ENCODE data around the gene BSN. TPM values are rescaled to one million over a fixed set of nuclear protein-coding genes. Genes with fewer than 3 reads are reported as not detected.

Gene BSN
- total RNA-seq, 1 experiment from 2014 or later = 0.87 TPM

DNA sequence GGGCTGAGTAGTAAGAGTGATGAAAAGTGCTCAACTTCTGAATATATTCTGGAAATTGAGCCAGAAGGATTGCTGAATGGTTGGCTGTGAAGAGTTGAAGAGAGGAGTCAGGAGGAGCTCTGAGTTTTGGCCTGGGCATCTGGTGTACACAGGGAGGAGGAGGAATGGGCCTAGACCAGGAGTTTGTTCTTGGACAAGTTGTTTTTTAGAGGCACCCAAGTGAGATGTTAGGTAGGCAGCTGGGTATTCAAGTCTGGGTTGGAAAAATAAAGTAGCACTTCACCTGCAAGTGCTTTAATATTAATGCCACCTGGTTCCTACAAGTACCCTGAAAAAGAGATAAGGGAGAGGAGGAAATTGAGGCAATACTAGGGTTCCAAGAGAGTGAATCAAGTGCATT, 14.7 kb downstream of the BSN start:
- intact Hi-C loops (cut with micrococcal nuclease; ENCODE audit: unreplicated experiment) (no loop called here), in situ Hi-C loops (cut with HindIII; ENCODE audit: low pct_unique_long_range_greater_than_20kb, low sequenced_read_pairs) (no loop called here)
- ChIA-PET POLR2A (no interaction called here), CTCF (interaction anchor here (0.6 kb wide), 1 partner anchor 31 kb away, joined by 3 read pairs; no protein-coding TSS in a partner anchor)
- DNase-seq (ENCODE audit: low read depth, low spot score) (no peak), ATAC-seq (no peak)
- H3K4me1 ChIP-seq (ENCODE audit: control insufficient read depth, insufficient read depth, low read length) = no peaks in the 10 kb centered on the region
- no peaks in the 10 kb centered on the region for H3K36me3 ChIP-seq (ENCODE audit: control insufficient read depth, insufficient read depth, low read length)
- BruUV-seq (replicated peaks) = no TSS peak
- no peak for TF ChIP-seq POLR2AphosphoS5 (IDR thresholded peaks at IDR 0.05; ENCODE audit: low read depth, low read length)
- TF ChIP-seq, protein P1, sequence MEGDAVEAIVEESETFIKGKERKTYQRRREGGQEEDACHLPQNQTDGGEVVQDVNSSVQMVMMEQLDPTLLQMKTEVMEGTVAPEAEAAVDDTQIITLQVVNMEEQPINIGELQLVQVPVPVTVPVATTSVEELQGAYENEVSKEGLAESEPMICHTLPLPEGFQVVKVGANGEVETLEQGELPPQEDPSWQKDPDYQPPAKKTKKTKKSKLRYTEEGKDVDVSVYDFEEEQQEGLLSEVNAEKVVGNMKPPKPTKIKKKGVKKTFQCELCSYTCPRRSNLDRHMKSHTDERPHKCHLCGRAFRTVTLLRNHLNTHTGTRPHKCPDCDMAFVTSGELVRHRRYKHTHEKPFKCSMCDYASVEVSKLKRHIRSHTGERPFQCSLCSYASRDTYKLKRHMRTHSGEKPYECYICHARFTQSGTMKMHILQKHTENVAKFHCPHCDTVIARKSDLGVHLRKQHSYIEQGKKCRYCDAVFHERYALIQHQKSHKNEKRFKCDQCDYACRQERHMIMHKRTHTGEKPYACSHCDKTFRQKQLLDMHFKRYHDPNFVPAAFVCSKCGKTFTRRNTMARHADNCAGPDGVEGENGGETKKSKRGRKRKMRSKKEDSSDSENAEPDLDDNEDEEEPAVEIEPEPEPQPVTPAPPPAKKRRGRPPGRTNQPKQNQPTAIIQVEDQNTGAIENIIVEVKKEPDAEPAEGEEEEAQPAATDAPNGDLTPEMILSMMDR (IDR thresholded peaks at IDR 0.05) = no peak
- TF ChIP-seq SIN3A (IDR thresholded peaks at IDR 0.05; ENCODE audit: borderline replicate concordance, insufficient read depth, low read depth, low read length) = no peak
- TF ChIP-seq TCF7L2 (IDR thresholded peaks at IDR 0.05; ENCODE audit: low read depth, low read length) = no peak
- TF ChIP-seq, protein P2, sequence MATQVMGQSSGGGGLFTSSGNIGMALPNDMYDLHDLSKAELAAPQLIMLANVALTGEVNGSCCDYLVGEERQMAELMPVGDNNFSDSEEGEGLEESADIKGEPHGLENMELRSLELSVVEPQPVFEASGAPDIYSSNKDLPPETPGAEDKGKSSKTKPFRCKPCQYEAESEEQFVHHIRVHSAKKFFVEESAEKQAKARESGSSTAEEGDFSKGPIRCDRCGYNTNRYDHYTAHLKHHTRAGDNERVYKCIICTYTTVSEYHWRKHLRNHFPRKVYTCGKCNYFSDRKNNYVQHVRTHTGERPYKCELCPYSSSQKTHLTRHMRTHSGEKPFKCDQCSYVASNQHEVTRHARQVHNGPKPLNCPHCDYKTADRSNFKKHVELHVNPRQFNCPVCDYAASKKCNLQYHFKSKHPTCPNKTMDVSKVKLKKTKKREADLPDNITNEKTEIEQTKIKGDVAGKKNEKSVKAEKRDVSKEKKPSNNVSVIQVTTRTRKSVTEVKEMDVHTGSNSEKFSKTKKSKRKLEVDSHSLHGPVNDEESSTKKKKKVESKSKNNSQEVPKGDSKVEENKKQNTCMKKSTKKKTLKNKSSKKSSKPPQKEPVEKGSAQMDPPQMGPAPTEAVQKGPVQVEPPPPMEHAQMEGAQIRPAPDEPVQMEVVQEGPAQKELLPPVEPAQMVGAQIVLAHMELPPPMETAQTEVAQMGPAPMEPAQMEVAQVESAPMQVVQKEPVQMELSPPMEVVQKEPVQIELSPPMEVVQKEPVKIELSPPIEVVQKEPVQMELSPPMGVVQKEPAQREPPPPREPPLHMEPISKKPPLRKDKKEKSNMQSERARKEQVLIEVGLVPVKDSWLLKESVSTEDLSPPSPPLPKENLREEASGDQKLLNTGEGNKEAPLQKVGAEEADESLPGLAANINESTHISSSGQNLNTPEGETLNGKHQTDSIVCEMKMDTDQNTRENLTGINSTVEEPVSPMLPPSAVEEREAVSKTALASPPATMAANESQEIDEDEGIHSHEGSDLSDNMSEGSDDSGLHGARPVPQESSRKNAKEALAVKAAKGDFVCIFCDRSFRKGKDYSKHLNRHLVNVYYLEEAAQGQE (IDR thresholded peaks at IDR 0.05; ENCODE audit: insufficient read depth in 1 of 2, low read depth in 2 of 2, low read length in 1 of 2) = no peak
- no peak overlapping the region for H3K27ac ChIP-seq (ENCODE audit: low read length)
- H3K4me3 ChIP-seq (ENCODE audit: low read depth in 2 of 2, low read length in 2 of 2) = no peak overlapping the region
- no peaks in the 10 kb centered on the region for H3K9me3 ChIP-seq (ENCODE audit: control insufficient read depth, insufficient read depth, low read depth, low read length)
- no peaks in the 10 kb centered on the region for H3K27me3 ChIP-seq (ENCODE audit: control insufficient read depth, insufficient read depth, low read length)

DNA sequence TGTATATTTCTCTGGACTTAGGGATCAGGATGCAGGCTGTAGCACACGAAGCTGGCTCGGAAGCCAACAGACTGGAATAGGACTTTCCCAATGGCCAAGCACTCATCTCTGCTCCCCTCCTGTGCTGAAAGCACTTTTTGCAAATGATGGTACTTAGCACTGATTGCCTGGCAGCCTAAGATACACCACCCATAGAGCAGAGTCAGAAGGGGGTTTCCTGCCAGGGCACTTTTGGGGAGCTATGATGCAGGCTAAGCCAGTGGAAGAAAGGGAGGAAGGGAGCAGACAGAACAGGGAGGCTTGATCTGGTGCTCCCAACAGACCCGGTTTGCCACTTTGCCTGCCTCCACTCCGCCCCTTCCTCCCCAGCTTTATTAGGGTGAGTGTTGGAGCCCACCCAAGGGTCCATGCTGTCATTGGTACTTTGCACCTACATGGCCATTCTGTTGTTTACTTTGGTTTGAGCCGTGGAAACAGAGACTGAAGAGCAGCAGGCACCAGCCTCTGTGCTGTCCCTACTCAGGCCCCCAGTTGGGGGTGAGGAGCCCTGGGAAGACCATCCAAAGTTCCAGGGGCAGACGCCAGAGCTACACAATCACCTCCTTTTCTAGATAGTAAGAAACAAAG, 15.9 kb downstream of the BSN start:
- TF ChIP-seq, protein P2 (IDR thresholded peaks at IDR 0.05; ENCODE audit: insufficient read depth in 1 of 2, low read depth in 2 of 2, low read length in 1 of 2) = no peak
- TF ChIP-seq, protein P1 (IDR thresholded peaks at IDR 0.05) = no peak
- TF ChIP-seq SIN3A (IDR thresholded peaks at IDR 0.05; ENCODE audit: borderline replicate concordance, insufficient read depth, low read depth, low read length) = no peak
- TF ChIP-seq TCF7L2 (IDR thresholded peaks at IDR 0.05; ENCODE audit: low read depth, low read length) = no peak
- no peak for TF ChIP-seq POLR2AphosphoS5 (IDR thresholded peaks at IDR 0.05; ENCODE audit: low read depth, low read length)
- no peak overlapping the region for H3K27ac ChIP-seq (ENCODE audit: low read length)
- ATAC-seq = no peak
- in situ Hi-C loops (cut with HindIII; ENCODE audit: low pct_unique_long_range_greater_than_20kb, low sequenced_read_pairs) (no loop called here), intact Hi-C loops (cut with micrococcal nuclease; ENCODE audit: unreplicated experiment) (no loop called here)
- ChIA-PET CTCF (no interaction called here), POLR2A (no interaction called here)
- H3K27me3 ChIP-seq (ENCODE audit: control insufficient read depth, insufficient read depth, low read length) = no peaks in the 10 kb centered on the region
- H3K4me3 ChIP-seq (ENCODE audit: low read depth in 2 of 2, low read length in 2 of 2) = no peak overlapping the region
- no peaks in the 10 kb centered on the region for H3K9me3 ChIP-seq (ENCODE audit: control insufficient read depth, insufficient read depth, low read depth, low read length)
- BruUV-seq (replicated peaks) = no TSS peak
- no peak for DNase-seq (ENCODE audit: low read depth, low spot score)
- no peaks in the 10 kb centered on the region for H3K36me3 ChIP-seq (ENCODE audit: control insufficient read depth, insufficient read depth, low read length)
- H3K4me1 ChIP-seq (ENCODE audit: control insufficient read depth, insufficient read depth, low read length) = no peaks in the 10 kb centered on the region
